M059J (cell line): ENCODE measurements around the gene SMTNL2. TPM values are rescaled to one million over a fixed set of nuclear protein-coding genes. Genes with fewer than 3 reads are reported as not detected.
"Not testable (repeated sequence)": the region's sequence is repeated elsewhere in the genome, so short reads cannot be mapped to it uniquely, and the experiment has no call there.

Experiments used
- DNase-seq: peaks from one replicate; pipeline ENCODE4 v3.0.0-alpha.2; 2012; ENCODE audit warnings: low read depth
- total RNA-seq: library from RNA; depleted of rRNA; stranded (reverse); fragments of >200 nt; shearing (Covaris generic); gene quantifications from 2 replicates; pipeline ENCODE4 v1.2.3, GENCODE V29; 2014; rRNA removed

The SMTNL2 gene
- total RNA-seq, 1 experiment from 2014 or later, result not detected

DNA sequence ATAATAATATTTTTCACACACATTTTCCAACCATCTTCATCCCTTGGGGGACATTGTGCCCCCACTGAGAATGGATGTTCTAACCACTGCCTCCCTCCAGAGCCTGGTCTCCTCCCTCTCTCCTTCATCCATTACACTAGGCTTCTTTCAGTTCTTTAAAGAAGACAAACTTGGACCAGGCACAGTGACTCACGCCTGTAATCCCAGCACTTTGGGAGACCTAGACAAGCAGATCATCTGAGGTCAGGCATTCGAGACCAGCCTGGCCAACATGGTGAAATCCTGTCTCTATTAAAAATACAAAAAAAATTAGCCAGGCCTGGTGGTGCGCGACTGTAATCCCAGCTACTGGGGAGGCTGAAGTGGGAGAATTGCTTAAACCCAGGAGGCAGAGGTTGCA, 50.6 kb downstream of the SMTNL2 start:
- peak; percentile 25 for DNase-seq

DNA sequence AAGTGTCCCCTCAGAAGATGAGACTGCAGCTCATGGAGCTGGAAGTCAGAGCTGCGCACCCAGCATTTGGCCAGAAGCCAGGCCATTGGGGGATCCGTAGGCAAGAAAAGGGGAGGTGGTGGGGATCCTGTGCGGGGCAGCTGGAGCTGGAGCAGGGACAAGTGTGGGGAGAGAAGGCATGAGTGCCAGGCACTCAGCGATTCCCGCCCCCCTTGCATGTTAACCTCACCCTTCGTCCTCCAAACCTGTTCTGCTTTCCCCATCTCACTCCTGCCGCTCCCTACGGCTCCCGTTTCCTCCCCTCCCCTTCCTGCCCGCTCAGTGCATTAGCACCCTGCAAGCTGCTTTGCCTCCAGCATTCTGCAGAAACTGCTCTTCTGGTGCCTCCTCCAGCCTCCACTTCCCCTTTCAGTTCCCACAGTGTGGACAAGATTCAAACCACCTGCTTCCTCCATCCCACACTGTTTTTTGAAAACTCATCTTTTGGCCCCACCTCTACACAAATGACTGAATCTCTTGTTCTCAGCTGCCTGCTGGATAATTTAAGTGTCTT, 51.6 kb downstream of the SMTNL2 start:
- no peak for DNase-seq

DNA sequence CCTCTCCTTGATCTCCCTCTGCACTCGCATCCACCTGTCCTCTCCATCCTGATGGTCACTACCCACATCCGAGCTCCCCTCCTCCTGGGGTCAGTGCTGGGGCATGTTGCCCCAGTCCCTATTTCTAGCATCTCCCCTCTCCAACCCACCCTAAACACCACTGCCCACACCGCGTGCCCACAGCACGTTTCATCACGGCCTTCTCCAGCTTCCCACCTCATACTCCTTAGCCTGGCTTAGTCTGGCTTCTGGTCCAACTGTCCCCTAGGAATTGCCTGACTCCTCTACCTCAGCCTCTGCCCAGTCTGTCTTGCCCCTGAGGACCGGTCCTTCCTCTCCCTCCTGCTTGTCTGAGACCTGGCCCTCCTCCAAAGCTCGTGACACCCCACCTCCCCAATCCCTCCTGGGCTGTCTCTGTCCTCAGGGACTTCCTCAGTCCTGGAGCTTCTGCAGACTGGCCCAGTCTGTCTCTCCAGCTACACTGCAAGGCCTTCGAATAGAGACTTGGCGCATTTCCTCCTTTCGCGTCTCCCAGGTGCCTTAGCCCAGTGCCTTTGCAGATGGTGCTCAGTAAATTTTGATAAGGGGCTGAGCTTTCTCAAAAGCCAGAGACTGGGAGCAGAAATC, 52.3 kb downstream of the SMTNL2 start:
- no peak for DNase-seq

DNA sequence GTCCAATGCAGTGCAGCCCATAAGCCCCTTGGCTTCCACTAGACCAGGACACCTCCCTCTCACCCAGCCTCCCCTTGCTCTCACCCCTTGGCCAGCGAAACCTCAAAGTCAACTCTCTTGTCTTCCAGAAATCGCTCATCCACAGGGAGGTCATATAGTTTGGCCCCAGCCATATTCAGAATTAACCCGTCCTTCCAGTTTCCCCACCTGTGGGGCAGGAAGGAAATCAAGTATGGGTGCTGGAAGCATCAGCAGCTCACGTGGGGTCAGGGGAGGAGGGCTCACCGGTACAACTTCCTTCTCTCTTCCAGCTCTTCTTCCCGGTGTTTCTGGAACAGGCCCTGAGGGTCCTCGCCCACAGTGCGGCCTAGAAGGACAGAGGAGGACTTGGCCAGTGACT, 54.4 kb downstream of the SMTNL2 start:
- not testable (repeated sequence) for DNase-seq

DNA sequence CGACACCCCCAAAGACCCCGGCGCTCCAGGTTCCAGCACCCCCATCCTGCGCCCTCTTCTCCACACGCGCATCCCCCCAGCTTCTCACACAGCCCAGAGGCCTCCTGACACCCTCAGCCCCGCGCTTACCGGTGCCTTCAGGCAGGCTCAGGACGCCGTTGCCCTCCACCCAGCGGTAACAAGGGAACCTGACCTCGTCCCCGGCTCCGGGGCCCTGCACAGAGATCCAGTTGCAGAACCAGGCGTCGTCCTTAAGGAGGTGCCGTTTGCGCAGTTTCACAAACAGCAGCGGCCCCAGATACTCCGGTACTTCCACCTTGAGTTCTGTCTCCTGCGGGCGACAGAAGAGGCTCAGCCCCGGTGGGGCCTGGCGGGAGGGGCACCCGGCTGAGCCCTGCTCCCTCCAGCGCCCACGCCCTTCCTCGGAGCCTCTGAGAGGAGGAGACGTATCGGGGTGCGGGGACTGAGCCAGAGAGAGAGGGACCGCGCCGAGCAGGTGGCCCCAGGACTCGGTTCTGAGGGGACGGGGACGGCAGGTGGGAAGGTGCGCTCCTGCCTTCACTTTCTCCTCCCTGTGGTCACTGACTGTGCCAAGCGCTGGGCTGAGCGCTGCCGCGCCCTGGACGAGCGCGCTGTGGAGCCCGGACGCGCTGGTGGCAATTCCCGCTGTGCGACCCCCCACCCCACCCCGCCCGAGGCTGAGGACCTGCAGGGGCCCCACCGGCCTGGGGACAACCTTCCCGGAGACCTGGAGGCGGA, 55.2 kb downstream of the SMTNL2 start:
- DNase-seq, result peak; percentile 41

DNA sequence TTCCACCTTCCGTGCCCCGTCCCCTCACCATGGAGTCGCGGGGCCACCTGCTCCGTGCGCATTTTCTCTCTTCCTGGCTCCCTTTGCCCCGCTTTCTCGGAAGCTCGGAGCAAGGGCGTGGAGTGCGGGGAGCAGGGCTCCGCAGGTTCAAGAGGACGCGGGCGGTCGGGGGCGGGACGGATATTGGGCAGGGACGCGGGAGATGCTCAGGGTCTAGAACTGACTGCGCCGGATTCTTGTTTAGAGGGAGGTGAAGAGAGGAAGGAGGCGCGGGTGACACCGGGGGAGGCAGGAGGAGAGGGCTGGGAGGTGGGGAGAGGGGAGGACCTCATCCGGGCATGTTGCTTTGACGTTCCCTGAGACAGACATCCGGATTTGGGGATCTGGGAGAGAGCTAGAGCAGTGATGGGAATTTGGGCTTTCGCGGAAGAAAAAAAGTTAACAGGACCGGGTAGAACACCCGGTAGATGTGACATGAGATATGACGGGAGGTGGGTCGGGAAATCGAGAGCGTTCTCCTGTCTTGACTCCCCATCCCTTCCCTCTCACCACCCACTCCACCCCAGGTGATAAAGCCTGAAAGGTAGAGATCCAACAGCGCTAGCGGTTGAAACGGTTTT, 56.4 kb downstream of the SMTNL2 start:
- DNase-seq, result not testable (repeated sequence)

DNA sequence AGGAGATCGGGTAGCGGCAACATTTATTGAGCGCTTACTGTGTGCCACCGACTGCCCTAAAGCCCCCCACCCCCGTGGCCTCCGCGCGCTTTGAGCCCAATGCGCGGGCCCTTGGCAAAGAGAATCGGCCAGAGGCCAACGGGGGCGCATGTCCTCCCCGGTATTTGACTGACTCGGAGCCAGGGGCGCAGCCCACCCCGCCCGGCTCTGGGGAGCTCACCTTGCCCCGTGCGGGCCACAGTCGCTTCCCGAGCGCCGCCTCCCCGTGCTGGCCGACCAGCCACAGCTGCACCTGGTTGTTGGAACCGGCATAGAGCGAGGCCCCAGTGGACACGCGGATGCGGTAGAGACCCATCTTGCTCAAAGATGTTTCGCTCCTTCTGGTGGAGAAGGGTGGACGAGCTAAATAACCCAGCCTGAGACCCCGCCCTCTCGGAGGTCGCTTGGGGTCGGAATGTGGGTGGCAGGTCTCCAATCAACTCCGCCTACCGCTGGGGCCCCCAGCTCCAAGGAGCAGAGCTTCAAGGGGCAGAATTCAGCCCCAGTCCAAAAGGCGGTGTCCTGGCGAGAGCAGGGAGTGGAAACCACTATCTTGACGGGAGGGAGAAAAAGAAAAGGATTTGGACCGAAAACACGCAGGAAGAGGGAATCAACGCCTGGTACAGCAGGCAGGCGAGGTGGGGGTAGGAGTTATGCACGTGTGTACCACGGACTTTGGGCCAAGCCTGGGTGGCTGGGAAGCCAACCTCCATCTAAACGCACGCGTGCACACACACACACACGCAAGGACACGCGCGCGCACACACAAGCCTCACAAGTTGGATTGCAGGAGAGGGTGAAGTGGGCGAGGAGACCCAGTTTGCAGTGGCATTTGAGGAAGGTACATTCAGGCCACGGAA, 57.2 kb downstream of the SMTNL2 start, which contains the start of gene ALOX15:
Gene ALOX15, minus strand, starts transcription at position 382 of the 899 bp plus-strand sequence. Its CDS starts 27 bp downstream, at position 355.
- no peak for DNase-seq

DNA sequence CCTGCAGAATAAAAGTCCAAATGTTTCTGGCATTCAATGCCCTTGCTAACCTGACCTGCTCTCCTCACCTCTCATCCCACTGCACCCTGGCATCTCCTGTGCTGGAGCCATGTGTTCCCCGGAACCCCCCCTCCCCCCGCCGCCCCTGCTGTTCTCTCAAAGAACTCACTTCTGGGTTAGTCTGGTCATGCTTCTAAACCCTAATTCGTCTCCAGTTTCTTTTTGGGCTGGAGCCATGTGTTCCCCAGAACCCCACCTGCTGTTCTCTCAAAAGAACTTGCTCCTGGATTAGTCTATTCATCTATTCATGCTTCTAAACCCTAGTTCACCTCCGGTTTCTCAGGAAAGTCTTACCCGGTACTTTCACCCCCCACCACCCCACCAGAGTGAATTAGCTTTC, 58.0 kb downstream of the SMTNL2 start:
- DNase-seq, result no peak

DNA sequence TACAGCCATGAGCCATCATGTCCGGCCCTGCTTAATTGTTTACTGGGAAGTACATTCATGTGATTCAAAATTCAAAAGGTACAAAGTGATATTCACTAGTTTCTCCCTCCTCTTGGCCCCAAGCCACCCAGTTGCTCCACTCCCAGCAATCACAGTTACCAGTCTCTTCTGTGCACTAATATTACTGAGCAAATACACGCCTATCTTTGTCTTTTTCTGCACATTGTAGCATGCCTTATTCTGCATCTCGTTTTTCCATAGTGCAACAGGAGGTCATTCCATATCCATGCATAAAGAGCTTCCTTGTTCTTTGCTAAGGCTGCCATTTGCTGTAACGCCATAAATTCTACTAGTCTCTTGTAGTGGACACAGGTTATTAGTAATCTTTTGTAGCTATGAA, 59.3 kb downstream of the SMTNL2 start:
- DNase-seq, result no peak

DNA sequence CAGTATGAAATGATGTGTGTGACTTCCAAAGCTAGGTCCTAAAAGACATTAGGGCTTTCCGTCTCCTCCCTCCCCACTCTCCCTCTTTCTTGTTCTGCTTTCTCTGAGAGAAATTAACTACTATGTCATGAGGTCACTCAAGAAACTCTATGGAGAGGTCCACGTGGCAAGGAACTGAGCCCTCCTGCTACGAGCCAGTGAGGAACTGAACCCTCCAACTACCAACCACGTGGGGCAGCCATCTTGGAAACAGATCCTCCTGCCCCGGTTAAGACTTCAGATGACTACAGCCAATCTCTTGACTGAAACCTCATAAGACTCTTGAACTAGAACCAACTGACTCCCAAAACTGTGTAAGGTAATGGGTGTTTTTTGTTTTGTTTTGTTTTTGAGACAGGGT, 61.3 kb downstream of the SMTNL2 start:
- DNase-seq, result no peak

DNA sequence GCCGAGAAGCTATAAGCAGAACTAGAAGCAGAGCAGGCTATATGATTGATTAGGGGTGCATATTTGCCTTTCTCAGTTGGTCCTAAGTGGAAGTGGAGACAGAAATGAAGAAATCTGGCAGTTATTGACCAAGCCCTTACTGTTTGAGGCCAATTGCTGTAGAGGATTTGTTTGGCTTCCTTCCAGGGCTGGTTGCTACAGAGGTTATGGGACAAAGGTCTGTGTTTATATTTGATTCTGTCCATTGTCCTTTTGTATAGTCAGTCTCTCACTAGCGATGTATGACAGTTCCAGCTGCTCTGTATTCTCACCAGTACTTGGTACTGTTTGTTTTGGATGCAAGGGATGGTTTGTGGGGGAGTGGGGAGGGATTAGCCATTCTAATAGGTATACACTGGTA, 64.4 kb downstream of the SMTNL2 start:
- no peak for DNase-seq

DNA sequence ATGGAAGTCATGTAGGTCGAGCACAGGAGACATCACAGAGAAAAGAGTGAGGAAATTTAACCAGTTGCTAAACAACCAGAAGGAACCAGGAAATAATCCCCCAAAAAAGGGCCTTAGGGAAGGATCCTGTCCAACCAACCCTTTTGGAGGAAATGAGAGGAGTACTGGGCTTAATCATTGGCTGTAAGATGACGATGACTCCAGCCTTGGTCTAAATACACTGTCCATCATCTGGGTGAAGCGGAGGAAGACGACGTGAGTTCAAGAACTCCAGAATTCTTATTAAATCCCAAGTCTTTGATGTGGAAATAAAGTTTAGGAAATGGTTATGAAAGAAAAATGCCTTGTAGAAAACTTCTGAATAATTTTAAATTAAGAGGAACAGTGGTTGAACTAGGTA, 68.7 kb downstream of the SMTNL2 start:
- DNase-seq, result no peak

DNA sequence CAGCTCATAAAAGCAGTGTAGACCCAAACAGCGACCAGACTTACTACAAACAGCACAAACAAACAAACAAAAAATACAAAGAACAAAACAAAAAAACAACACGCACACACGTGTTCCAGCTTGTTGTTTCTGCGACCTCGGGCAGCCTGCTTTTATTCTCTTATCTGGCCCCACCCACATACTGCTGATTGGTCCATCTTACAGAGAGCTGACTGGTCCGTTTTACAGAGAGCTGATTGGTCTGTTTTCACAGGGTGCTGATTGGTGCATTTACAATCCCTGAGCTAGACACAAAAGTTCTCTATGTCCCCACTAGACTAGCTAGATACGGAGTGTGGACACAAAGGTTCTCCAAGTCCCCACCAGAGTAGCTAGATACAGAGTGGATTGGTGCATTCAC, 71.6 kb downstream of the SMTNL2 start:
- not testable (repeated sequence) for DNase-seq

DNA sequence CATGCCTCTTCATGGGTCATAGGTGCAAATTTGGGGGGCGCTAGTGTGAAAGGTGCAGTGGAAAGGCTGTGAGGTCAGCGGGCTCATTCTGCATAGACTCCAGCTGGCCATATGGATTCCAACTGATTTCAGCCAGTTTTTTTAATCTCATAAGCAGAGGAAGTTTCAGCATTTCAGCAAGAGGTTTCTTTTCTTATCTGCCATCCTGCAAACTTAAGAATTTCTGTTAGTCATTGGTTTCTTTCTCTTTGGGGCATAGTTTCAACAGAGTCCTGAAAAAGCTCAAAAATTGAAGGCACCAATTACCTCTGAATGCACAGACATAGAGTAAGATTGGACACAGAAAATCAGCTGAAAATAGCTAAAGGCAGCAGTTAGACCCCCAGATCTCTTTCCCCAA, 73.3 kb downstream of the SMTNL2 start:
- no peak for DNase-seq

Other genes starting within 250 kb of the SMTNL2 start
- 50.2 and 63.0 TPM in 2 replicates for gene UBE2G1, start 217.9 kb upstream of the SMTNL2 start, total RNA-seq
- gene SPNS3, start 150.6 kb upstream of the SMTNL2 start, total RNA-seq, result 0.05 TPM in 1 of 2 replicates, not detected in the other
- gene SPNS2, start 85.6 kb upstream of the SMTNL2 start, total RNA-seq, result 0.52 and 0.54 TPM in 2 replicates
- gene MYBBP1A, start 29.1 kb upstream of the SMTNL2 start, total RNA-seq, result 26.9 and 45.3 TPM in 2 replicates
- not detected in 2 replicates for gene GGT6, start 24.0 kb upstream of the SMTNL2 start, total RNA-seq
- not detected in 2 replicates for gene ALOX15, start 57.1 kb downstream of the SMTNL2 start, total RNA-seq
- gene PELP1, start 119.6 kb downstream of the SMTNL2 start, total RNA-seq, result 12.5 and 20.8 TPM in 2 replicates
- gene ARRB2, start 126.1 kb downstream of the SMTNL2 start, total RNA-seq, result 12.5 and 15.4 TPM in 2 replicates
- gene MED11, start 146.9 kb downstream of the SMTNL2 start, total RNA-seq, result 15.4 and 18.7 TPM in 2 replicates
- gene ZMYND15, start 155.3 kb downstream of the SMTNL2 start, total RNA-seq, result not detected in 2 replicates
- 2.9 and 5.5 TPM in 2 replicates for gene CXCL16, start 155.4 kb downstream of the SMTNL2 start, total RNA-seq
- gene TM4SF5, start 187.4 kb downstream of the SMTNL2 start, total RNA-seq, result not detected in 2 replicates
- 0.34 TPM in 1 of 2 replicates, not detected in the other for gene VMO1, start 201.8 kb downstream of the SMTNL2 start, total RNA-seq
- gene GLTPD2, start 204.4 kb downstream of the SMTNL2 start, total RNA-seq, result not detected in 2 replicates
- gene PSMB6, start 211.6 kb downstream of the SMTNL2 start, total RNA-seq, result 296 and 331 TPM in 2 replicates
- 3.7 and 7.5 TPM in 2 replicates for gene PLD2, start 222.6 kb downstream of the SMTNL2 start, total RNA-seq
- 20.2 and 28.7 TPM in 2 replicates for gene MINK1, start 248.8 kb downstream of the SMTNL2 start, total RNA-seq